Naive thymus-derived CD4-positive, alpha-beta T cell (primary cell): ENCODE measurements around the gene PRUNE1. TPM values are rescaled to one million over a fixed set of nuclear protein-coding genes. Genes with fewer than 3 reads are reported as not detected.
A peak's percentile ranks its signal among the peaks of the same experiment; 100 is the strongest.

Experiments used
- ATAC-seq: fragments of 150-1000 bp; cut with Tn5 transposase; 2 replicates; pipeline ENCODE4 v1.10.0; 2021; ENCODE audit warnings: mild to moderate bottlenecking, moderate library complexity
- CTCF ChIA-PET: fragments of 350-600 bp; sonication (Branson Sonifier 250); formaldehyde crosslinking; loops from one replicate; lab custom pipeline; 2021; ENCODE audit warnings: antibody characterized with exemption; lab: Charles Lee
- POLR2A ChIA-PET: fragments of 350-600 bp; sonication (Branson Sonifier 250); formaldehyde crosslinking; loops from one replicate; lab custom pipeline; 2021; ENCODE audit warnings: antibody characterized with exemption, inconsistent platforms; lab: Charles Lee
- DNase-seq, 9 donors: peaks; one replicate each; pipeline versions ENCODE4 v3.0.0 to v3.0.0-alpha.2; 2020 to 2022; ENCODE audit warnings: mixed read lengths in 1 of 9
- H3K27ac ChIP-seq: one replicate; pipeline ENCODE4 v1.7.0; 2013; ENCODE audit warnings: mild to moderate bottlenecking, low read depth, low read length, moderate library complexity
- H3K27me3 ChIP-seq, 2 donors: one replicate each; pipeline ENCODE4 v1.7.0; 2013; ENCODE audit warnings: low read length in 2 of 2, mild to moderate bottlenecking in 2 of 2, moderate library complexity in 2 of 2; ENCODE audit not compliant: control insufficient read depth in 2 of 2, insufficient read depth in 2 of 2
- H3K36me3 ChIP-seq, 3 experiments: 1 replicate in 2 of 3; 2 replicates in 1 of 3; pipeline ENCODE4 v1.7.0; 2013; ENCODE audit warnings: low read length in 3 of 3, mild to moderate bottlenecking in 3 of 3, moderate library complexity in 1 of 3; ENCODE audit not compliant: insufficient read depth in 3 of 3, control insufficient read depth in 2 of 3
- H3K4me1 ChIP-seq, 2 donors: one replicate each; pipeline ENCODE4 v1.7.0; 2013; ENCODE audit warnings: low read length in 2 of 2, mild to moderate bottlenecking in 2 of 2, moderate library complexity in 1 of 2; ENCODE audit not compliant: control insufficient read depth in 2 of 2, insufficient read depth in 2 of 2
- H3K4me3 ChIP-seq: 2 replicates; pipeline ENCODE4 v1.7.0; 2013; ENCODE audit warnings: mild to moderate bottlenecking, low read length
- H3K9me3 ChIP-seq, 3 experiments: 1 replicate in 2 of 3; 2 replicates in 1 of 3; pipeline ENCODE4 v1.7.0; 2013; ENCODE audit warnings: low read length in 3 of 3; ENCODE audit not compliant: control insufficient read depth in 2 of 3
- H3K27ac Mint-ChIP-seq, 9 donors: one replicate each; pipeline ENCODE4 v1.8.0; 2020 to 2022; ENCODE audit warnings: mixed read lengths in 9 of 9, mild to moderate bottlenecking in 8 of 9, moderate library complexity in 5 of 9, inconsistent platforms in 2 of 9
- H3K27me3 Mint-ChIP-seq, 5 donors: one replicate each; pipeline ENCODE4 v1.8.0; 2021 to 2022; ENCODE audit warnings: mixed read lengths in 5 of 5, mild to moderate bottlenecking in 1 of 5
- H3K36me3 Mint-ChIP-seq, 5 donors: one replicate each; pipeline ENCODE4 v1.8.0; 2020 to 2022; ENCODE audit warnings: mixed read lengths in 5 of 5, mild to moderate bottlenecking in 3 of 5, inconsistent platforms in 1 of 5
- H3K4me1 Mint-ChIP-seq, 7 donors: one replicate each; pipeline ENCODE4 v1.8.0; 2020 to 2022; ENCODE audit warnings: mixed read lengths in 7 of 7, mild to moderate bottlenecking in 3 of 7, inconsistent platforms in 1 of 7
- H3K4me3 Mint-ChIP-seq, 10 donors: one replicate each; pipeline ENCODE4 v1.8.0; 2020 to 2022; ENCODE audit warnings: mild to moderate bottlenecking in 10 of 10, mixed read lengths in 10 of 10, moderate library complexity in 6 of 10, inconsistent platforms in 2 of 10
- H3K9me3 Mint-ChIP-seq, 11 donors: one replicate each; pipeline ENCODE4 v1.8.0; 2020 to 2022; ENCODE audit warnings: mixed read lengths in 11 of 11, mild to moderate bottlenecking in 4 of 11, inconsistent platforms in 1 of 11, moderate library complexity in 1 of 11
- intact Hi-C, 2 donors: fragments of 100-400 bp; cut with micrococcal nuclease; formaldehyde crosslinking; loops; one replicate each; pipeline ENCODE4 v1.15.1; 2023
- polyA plus RNA-seq, 2 donors: library from polyadenylated mRNA; unstranded; fragments of 300-500 nt; fragmentation: Illumina TruSeq; gene quantifications; one replicate each; pipeline ENCODE4 v1.2.3, GENCODE V29; 2021
- total RNA-seq, 6 experiments: library from RNA in 5 of 6; stranded (reverse) in 5 of 6; gene quantifications; 1 replicate in 5 of 6; 2 replicates in 1 of 6; pipeline ENCODE4 v1.2.3 and lab custom pipeline; 2021 to 2026

Gene PRUNE1
- total and polyA plus RNA-seq, 7 experiments from 2014 or later: 13.3 to 68.8 (median 41.6) TPM

- no peaks in the 10 kb centered on the region for H3K27me3 Mint-ChIP-seq
- Histone ChIP-seq H3K4me3 (no peak overlapping the region), H3K9me3 (no peaks in the 10 kb centered on the region), H3K36me3 (peaks cover 0 to 65% (median 11%) of the 10 kb centered on the region in 3 experiments), H3K27me3 (no peaks in the 10 kb centered on the region), H3K27ac (no peak overlapping the region), H3K4me1 (no peaks in the 10 kb centered on the region)
- H3K4me3 Mint-ChIP-seq: no peak overlapping the region
- H3K9me3 Mint-ChIP-seq: no peaks in the 10 kb centered on the region
- intact Hi-C loops: no loop called here
- CTCF ChIA-PET: interaction anchor here (0.6 to 2.8 kb wide), 4 partner anchors 11 to 125 kb away, joined by 3 to 6 read pairs (median 4); partner anchors contain the start of gene TNFAIP8L2
- POLR2A ChIA-PET: interaction anchor here (1.1 to 2.1 kb wide), 3 partner anchors 15 to 25 kb away, joined by 4 to 11 read pairs (median 6); partner anchors contain the start of gene C1orf56
- peaks cover 5 to 31% (median 12%) of the 10 kb centered on the region in 7 donors for H3K4me1 Mint-ChIP-seq
- peaks cover 17 to 50% (median 32%) of the 10 kb centered on the region in 5 donors for H3K36me3 Mint-ChIP-seq
- DNase-seq: no peak
- peak overlapping the region in 1 of 9 donors; percentile 33 for H3K27ac Mint-ChIP-seq
- ATAC-seq: no peak
Observed at GRCh38 chr1:151032164-151032563, 23.9 kb downstream of the PRUNE1 start.

- CTCF ChIA-PET: interaction anchor here (0.6 kb wide), 1 partner anchor 9 kb away, joined by 3 read pairs; no protein-coding TSS in a partner anchor
- ATAC-seq (no peak), DNase-seq (no peak)
- Mint-ChIP-seq H3K4me3 (no peak overlapping the region), H3K9me3 (no peaks in the 10 kb centered on the region), H3K27ac (peak overlapping the region in 7 of 9 donors; percentile 35 to 75 (median 64)), H3K36me3 (peaks cover 16 to 42% (median 27%) of the 10 kb centered on the region in 5 donors), H3K27me3 (no peaks in the 10 kb centered on the region), H3K4me1 (peaks cover 5 to 37% (median 16%) of the 10 kb centered on the region in 7 donors)
- Histone ChIP-seq H3K4me3 (no peak overlapping the region), H3K27ac (no peak overlapping the region), H3K27me3 (no peaks in the 10 kb centered on the region), H3K36me3 (peaks cover 0 to 39% (median 8%) of the 10 kb centered on the region in 3 experiments), H3K9me3 (no peaks in the 10 kb centered on the region), H3K4me1 (no peaks in the 10 kb centered on the region)
- POLR2A ChIA-PET: interaction anchor here (1.2 to 1.5 kb wide), 2 partner anchors 14 to 20 kb away, joined by 4 read pairs; no protein-coding TSS in a partner anchor
- intact Hi-C loops: no loop called here
Observed at GRCh38 chr1:151035167-151035566, 26.9 kb downstream of the PRUNE1 start.

GRCh38 chr1:151036356-151036755 lies 28.1 kb downstream of the PRUNE1 start, which contains the start of gene BNIPL:
BNIPL (plus strand) TSS chr1:151036586; CDS start chr1:151036726, 140 bp downstream.
- no peaks in the 10 kb centered on the region for H3K9me3 Mint-ChIP-seq
- peaks cover 5 to 33% (median 19%) of the 10 kb centered on the region in 7 donors for H3K4me1 Mint-ChIP-seq
- ChIA-PET POLR2A (interaction anchor here (1.1 to 3.1 kb wide), 4 partner anchors 11 to 22 kb away, joined by 3 to 7 read pairs (median 5); partner anchors contain the start of gene C1orf56), CTCF (interaction anchor here (1.0 kb wide), 2 partner anchors 20 to 23 kb away, joined by 3 to 4 read pairs; partner anchors contain the start of gene CDC42SE1)
- DNase-seq (no peak), ATAC-seq (no peak)
- no peaks in the 10 kb centered on the region for H3K27me3 Mint-ChIP-seq
- no peaks in the 10 kb centered on the region for H3K27me3 ChIP-seq
- no peak within 1 kb of the TSS for H3K4me3 ChIP-seq
- no peaks in the 10 kb centered on the region for H3K4me1 ChIP-seq
- no peak within 1 kb of the TSS for H3K4me3 Mint-ChIP-seq
- peaks cover 0 to 28% (median 8%) of the 10 kb centered on the region in 3 experiments for H3K36me3 ChIP-seq
- no peak within 1 kb of the TSS for H3K27ac ChIP-seq
- no peaks in the 10 kb centered on the region for H3K9me3 ChIP-seq
- H3K27ac Mint-ChIP-seq: peak within 1 kb of the TSS; percentile 47 to 82 (median 68)
- intact Hi-C loops: no loop called here
- H3K36me3 Mint-ChIP-seq: peaks cover 15 to 36% (median 22%) of the 10 kb centered on the region in 5 donors

- peaks cover 15 to 34% (median 20%) of the 10 kb centered on the region in 5 donors for H3K36me3 Mint-ChIP-seq
- intact Hi-C loops: no loop called here
Observed at GRCh38 chr1:151037032-151037431, 28.8 kb downstream of the PRUNE1 start.

GRCh38 chr1:151039521-151039920 lies 31.3 kb downstream of the PRUNE1 start:
- intact Hi-C loops: no loop called here
- no peak overlapping the region for H3K27ac ChIP-seq
- ATAC-seq: no peak
- Mint-ChIP-seq H3K4me3 (no peak overlapping the region), H3K27ac (peak overlapping the region in 1 of 9 donors; percentile 34), H3K9me3 (no peaks in the 10 kb centered on the region), H3K36me3 (peaks cover 9 to 29% (median 21%) of the 10 kb centered on the region in 5 donors), H3K4me1 (peaks cover 15 to 49% (median 24%) of the 10 kb centered on the region in 7 donors), H3K27me3 (no peaks in the 10 kb centered on the region)
- no peaks in the 10 kb centered on the region for H3K27me3 ChIP-seq
- CTCF ChIA-PET: no interaction called here
- DNase-seq: no peak
- POLR2A ChIA-PET: interaction anchor here (0.6 to 2.7 kb wide), 3 partner anchors 9 to 15 kb away, joined by 3 to 9 read pairs (median 6); partner anchors contain the start of gene C1orf56
- peaks cover 0 to 3% of the 10 kb centered on the region in 2 donors for H3K4me1 ChIP-seq
- no peak overlapping the region for H3K4me3 ChIP-seq
- H3K36me3 ChIP-seq: peaks cover 0 to 9% (median 2%) of the 10 kb centered on the region in 3 experiments
- H3K9me3 ChIP-seq: no peaks in the 10 kb centered on the region

More at GRCh38 chr1:151037032-151037431, 28.8 kb downstream of the PRUNE1 start:
- H3K27me3 ChIP-seq: no peaks in the 10 kb centered on the region
- Mint-ChIP-seq H3K9me3 (no peaks in the 10 kb centered on the region), H3K27me3 (no peaks in the 10 kb centered on the region), H3K4me3 (no peak overlapping the region), H3K4me1 (peaks cover 5 to 33% (median 17%) of the 10 kb centered on the region in 7 donors), H3K27ac (peak overlapping the region in 8 of 9 donors; percentile 34 to 82 (median 64))
- H3K9me3 ChIP-seq: no peaks in the 10 kb centered on the region
- ChIA-PET POLR2A (interaction anchor here (1.1 to 3.1 kb wide), 5 partner anchors 10 to 21 kb away, joined by 3 to 7 read pairs (median 4); partner anchors contain the start of gene C1orf56), CTCF (interaction anchor here (0.5 to 1.3 kb wide), 4 partner anchors 13 to 63 kb away, joined by 3 to 5 read pairs (median 4); partner anchors contain the start of gene MLLT11)
- no peak overlapping the region for H3K4me3 ChIP-seq
- H3K36me3 ChIP-seq: peaks cover 0 to 23% (median 8%) of the 10 kb centered on the region in 3 experiments
- H3K27ac ChIP-seq: no peak overlapping the region
- no peak for DNase-seq
- no peak for ATAC-seq
- H3K4me1 ChIP-seq: no peaks in the 10 kb centered on the region

- DNase-seq: peak in 1 of 9 donors; percentile 10
- Histone ChIP-seq H3K27ac (no peak overlapping the region), H3K9me3 (no peaks in the 10 kb centered on the region), H3K4me3 (no peak overlapping the region), H3K27me3 (no peaks in the 10 kb centered on the region), H3K36me3 (no peaks in the 10 kb centered on the region), H3K4me1 (peaks cover 5 to 17% of the 10 kb centered on the region in 2 donors)
- POLR2A ChIA-PET: interaction anchor here (0.6 to 12.0 kb wide), 7 partner anchors 12 to 121 kb away, joined by 3 to 253 read pairs (median 4); partner anchors contain the start of genes CDC42SE1 and MLLT11
- Mint-ChIP-seq H3K9me3 (no peaks in the 10 kb centered on the region), H3K4me3 (no peak overlapping the region), H3K27me3 (no peaks in the 10 kb centered on the region), H3K27ac (peak overlapping the region in 6 of 9 donors; percentile 6 to 76 (median 48)), H3K36me3 (peaks cover 3 to 19% (median 8%) of the 10 kb centered on the region in 5 donors), H3K4me1 (peaks cover 22 to 51% (median 35%) of the 10 kb centered on the region in 7 donors)
- intact Hi-C loops: no loop called here
- no peak for ATAC-seq
- CTCF ChIA-PET: interaction anchor here (0.6 to 2.9 kb wide), 6 partner anchors 10 to 73 kb away, joined by 3 to 17 read pairs (median 4); partner anchors contain the start of gene CDC42SE1
Observed at GRCh38 chr1:151043163-151043562, 34.9 kb downstream of the PRUNE1 start.
